IMR-90 (cell line): ENCODE data around the gene FCER1A. TPM values are rescaled to one million over a fixed set of nuclear protein-coding genes. Genes with fewer than 3 reads are reported as not detected.

Source experiments
- ATAC-seq: fragments of 200-7000 bp; cut with Tn5 transposase; 2 replicates; pipeline ENCODE4 v1.9.1; 2020; ENCODE audit warnings: low read depth, mild to moderate bottlenecking, moderate library complexity
- BruUV-seq: library from RNA; stranded (reverse); fragments of 400-500 nt; replicated peaks from 2 replicates; lab custom pipeline; 2021; lab: Mats Ljungman, UMichigan
- CTCF ChIA-PET: fragments of 300-600 bp; formaldehyde crosslinking; extraction: SDS; loops from one replicate; lab custom pipeline; 2021; ENCODE audit warnings: antibody characterized with exemption; lab: Yijun Ruan, JAX
- POLR2A ChIA-PET: fragments of 300-600 bp; sonication (Branson Sonifier 250); formaldehyde crosslinking; loops from one replicate; lab custom pipeline; 2022; ENCODE audit warnings: antibody characterized with exemption; ENCODE audit not compliant: unreplicated experiment; lab: Charles Lee
- DNase-seq: peaks from one replicate; pipeline ENCODE4 v3.0.0; 2013
- H2AFZ ChIP-seq: replicated peaks from 2 replicates; pipeline ENCODE3; 2013; ENCODE audit warnings: low read length, mild to moderate bottlenecking; ENCODE audit not compliant: poor library complexity
- H2AK5ac ChIP-seq: 2 replicates; pipeline ENCODE4 v1.6.1; 2013; ENCODE audit warnings: low read depth, low read length, inconsistent platforms
- H2AK9ac ChIP-seq: replicated peaks from 2 replicates; pipeline ENCODE3; 2013; ENCODE audit warnings: mild to moderate bottlenecking, low read depth, low read length, moderate library complexity; ENCODE audit not compliant: poor library complexity
- H2BK120ac ChIP-seq: 2 replicates; pipeline ENCODE4 v1.6.1; 2013; ENCODE audit warnings: low read depth, low read length, inconsistent platforms
- H2BK15ac ChIP-seq: 3 replicates; pipeline ENCODE4 v1.6.1; 2013; ENCODE audit warnings: low read depth, low read length, inconsistent platforms
- H2BK20ac ChIP-seq: 2 replicates; pipeline ENCODE4 v1.6.1; 2013; ENCODE audit warnings: low read depth, mild to moderate bottlenecking, inconsistent platforms, low read length, moderate library complexity
- H2BK5ac ChIP-seq: 2 replicates; pipeline ENCODE4 v1.6.1; 2013; ENCODE audit warnings: mild to moderate bottlenecking, low read depth, low read length, inconsistent platforms; ENCODE audit not compliant: poor library complexity, severe bottlenecking
- H3K14ac ChIP-seq: replicated peaks from 2 replicates; pipeline ENCODE4 v1.6.1; 2013; ENCODE audit warnings: low read depth, low read length, inconsistent platforms
- H3K18ac ChIP-seq: 2 replicates; pipeline ENCODE4 v1.6.1; 2013; ENCODE audit warnings: low read depth, low read length, control low read depth
- H3K23ac ChIP-seq: 2 replicates; pipeline ENCODE4 v1.6.1; 2013; ENCODE audit warnings: low read depth, low read length, inconsistent platforms
- H3K27ac ChIP-seq: 2 replicates; pipeline ENCODE4 v1.5.1; 2013; ENCODE audit warnings: mild to moderate bottlenecking, control low read depth, low read length; ENCODE audit not compliant: insufficient read depth
- H3K27me3 ChIP-seq: 2 replicates; pipeline ENCODE4 v1.6.1; 2013; ENCODE audit warnings: low read length; ENCODE audit not compliant: control insufficient read depth, insufficient read depth
- H3K36me3 ChIP-seq: 2 replicates; pipeline ENCODE4 v1.6.1; 2013; ENCODE audit warnings: low read length, mixed read lengths; ENCODE audit not compliant: control insufficient read depth, insufficient read depth
- H3K4ac ChIP-seq: 2 replicates; pipeline ENCODE4 v1.6.1; 2013; ENCODE audit warnings: low read depth, low read length, inconsistent platforms
- H3K4me1 ChIP-seq: 2 replicates; pipeline ENCODE4 v1.6.1; 2013; ENCODE audit warnings: low read length, mixed read lengths; ENCODE audit not compliant: control insufficient read depth, insufficient read depth
- H3K4me2 ChIP-seq: 2 replicates; pipeline ENCODE4 v1.6.1; 2013; ENCODE audit warnings: low read depth, mild to moderate bottlenecking, control low read depth, low read length, moderate library complexity
- H3K4me3 ChIP-seq: 2 replicates; pipeline ENCODE4 v1.5.1; 2013; ENCODE audit warnings: low read depth, mild to moderate bottlenecking, control low read depth, low read length, moderate library complexity; ENCODE audit not compliant: insufficient read depth
- H3K56ac ChIP-seq: 2 replicates; pipeline ENCODE4 v1.6.1; 2013; ENCODE audit warnings: low read length, inconsistent platforms; ENCODE audit not compliant: insufficient read depth; ENCODE audit errors: extremely low read depth
- H3K79me1 ChIP-seq, 2 experiments: 2 replicates each; pipeline ENCODE4 v1.6.1; 2013; ENCODE audit warnings: low read length in 2 of 2, inconsistent platforms in 1 of 2, low read depth in 1 of 2
- H3K9ac ChIP-seq: 2 replicates; pipeline ENCODE4 v1.6.1; 2013; ENCODE audit warnings: low read depth, low read length, control low read depth
- H3K9me1 ChIP-seq: 2 replicates; pipeline ENCODE4 v1.6.1; 2013; ENCODE audit warnings: low read length, inconsistent platforms; ENCODE audit not compliant: insufficient read depth
- H3K9me3 ChIP-seq: 2 replicates; pipeline ENCODE4 v1.6.1; 2013; ENCODE audit warnings: low read length; ENCODE audit not compliant: control insufficient read depth, insufficient read depth
- H4K20me1 ChIP-seq: 2 replicates; pipeline ENCODE4 v1.6.1; 2013; ENCODE audit warnings: low read length, inconsistent platforms; ENCODE audit not compliant: insufficient read depth
- H4K5ac ChIP-seq: 2 replicates; pipeline ENCODE4 v1.6.1; 2013; ENCODE audit warnings: mild to moderate bottlenecking, low read depth, low read length, control low read depth
- H4K8ac ChIP-seq, 2 experiments: 2 replicates each; pipeline ENCODE4 v1.6.1; 2013; ENCODE audit warnings: low read depth in 2 of 2, low read length in 2 of 2, control low read depth in 1 of 2, inconsistent platforms in 1 of 2
- H4K91ac ChIP-seq: 2 replicates; pipeline ENCODE4 v1.6.1; 2013; ENCODE audit warnings: low read depth, low read length, inconsistent platforms; ENCODE audit not compliant: insufficient read depth
- CEBPB ChIP-seq: IDR thresholded peaks from 2 replicates; pipeline ENCODE4 v1.6.1; 2012; ENCODE audit warnings: low read depth, low read length, improper control_type of control experiment
- ELK1 ChIP-seq: fragments of 150-350 bp; IDR thresholded peaks from 2 replicates; pipeline ENCODE4 v1.6.1; 2016; ENCODE audit warnings: low read depth, mild to moderate bottlenecking, low read length, moderate library complexity, borderline replicate concordance
- MAZ ChIP-seq: IDR thresholded peaks from 2 replicates; pipeline ENCODE4 v1.6.1; 2012; ENCODE audit warnings: low read depth, mild to moderate bottlenecking, low read length, improper control_type of control experiment, moderate library complexity, borderline replicate concordance
- MXI1 ChIP-seq: IDR thresholded peaks from 2 replicates; pipeline ENCODE4 v1.6.1; 2012; ENCODE audit warnings: low read depth, mild to moderate bottlenecking, low read length, moderate library complexity, borderline replicate concordance
- RCOR1 ChIP-seq: IDR thresholded peaks from 2 replicates; pipeline ENCODE4 v1.6.1; 2012; ENCODE audit warnings: mild to moderate bottlenecking, low read length, improper control_type of control experiment; ENCODE audit not compliant: insufficient replicate concordance
- WGBS, 2 experiments: methylation state at CpG; one replicate each; pipeline versions ENCODE4 v1.1.5 to v1.1.7; 2013; ENCODE audit warnings: missing lambda C conversion rate in 2 of 2; ENCODE audit not compliant: insufficient read length in 1 of 2; ENCODE audit errors: extremely low coverage in 2 of 2; 5-methylcytosine and 5-hydroxymethylcytosine counted together
- dilution Hi-C: fragments of 300-500 bp; cut with HindIII; formaldehyde crosslinking; loops from one replicate; pipeline ENCODE4 v1.14.3; 2018; ENCODE audit warnings: low sequenced_read_pairs; ENCODE audit not compliant: unreplicated experiment
- in situ Hi-C: fragments of 300-500 bp; cut with MboI; formaldehyde crosslinking; loops from 3 replicates; pipeline ENCODE4 v1.14.3; 2019; ENCODE audit warnings: low sequenced_read_pairs, inconsistent platforms, mixed read lengths
- intact Hi-C: fragments of 100-400 bp; cut with micrococcal nuclease; formaldehyde crosslinking; loops from 2 replicates; pipeline ENCODE4 v1.10.0; 2022
- polyA plus RNA-seq, 3 experiments: library from polyadenylated mRNA; depleted of rRNA; stranded (reverse); fragments of >200 nt; gene quantifications; 2 replicates each; pipeline ENCODE4 v1.2.3, GENCODE V29; 2012; ENCODE audit warnings: low replicate concordance in 1 of 3
- total RNA-seq: library from RNA; depleted of rRNA; stranded (reverse); fragments of >200 nt; gene quantifications from 2 replicates; pipeline ENCODE4 v1.2.3, GENCODE V29; 2012

The FCER1A gene
- total and polyA plus RNA-seq, 2 of the 4 experiments (the other 2 are of a cell fraction), result not detected

- H3K4ac ChIP-seq, result no peak overlapping the region
- H2BK20ac ChIP-seq, result no peak overlapping the region
- H3K27me3 ChIP-seq, result no peaks in the 10 kb centered on the region
- H3K4me3 ChIP-seq, result no peak overlapping the region
- no peak overlapping the region for H3K27ac ChIP-seq
- ChIA-PET POLR2A (no interaction called here), CTCF (no interaction called here)
- no peak overlapping the region for H3K4me2 ChIP-seq
- DNase-seq, result no peak
- H3K36me3 ChIP-seq, result no peaks in the 10 kb centered on the region
- intact Hi-C loops, result no loop called here
- H3K9me1 ChIP-seq, result no peaks in the 10 kb centered on the region
- no peak overlapping the region for H2BK5ac ChIP-seq
- no peak overlapping the region for H3K18ac ChIP-seq
- no peak overlapping the region for H4K91ac ChIP-seq
- dilution Hi-C loops, result no loop called here
- no peak overlapping the region for H2BK120ac ChIP-seq
- H3K56ac ChIP-seq, result no peak overlapping the region
- ATAC-seq, result no peak
- H2AFZ ChIP-seq, result no peak overlapping the region
- no TSS peak for BruUV-seq
- no peak overlapping the region for H2AK5ac ChIP-seq
- TF ChIP-seq MAZ (no peak), MXI1 (no peak), ELK1 (no peak), RCOR1 (no peak), CEBPB (no peak)
- H3K9me3 ChIP-seq, result peaks cover 2% of the 10 kb centered on the region; the same call in 1 of the 2 replicates
- no peaks in the 10 kb centered on the region for H3K79me1 ChIP-seq
- no CpG with 5 or more reads among the region's 2 CpGs for WGBS, 2 experiments
- H3K4me1 ChIP-seq, result no peaks in the 10 kb centered on the region
- no peak overlapping the region for H4K8ac ChIP-seq
- no peak overlapping the region for H2AK9ac ChIP-seq
- H3K9ac ChIP-seq, result no peak overlapping the region
- H3K14ac ChIP-seq, result no peak overlapping the region
- H4K20me1 ChIP-seq, result no peaks in the 10 kb centered on the region
- no peak overlapping the region for H2BK15ac ChIP-seq
- no peak overlapping the region for H4K5ac ChIP-seq
- in situ Hi-C loops, result no loop called here
- H3K23ac ChIP-seq, result no peak overlapping the region
Measured at GRCh38 chr1:159282118-159282517, 20.0 kb upstream of the FCER1A start.
